HL-60/S4 treated with retinoic acid at 250 ng/mL for 4 days and 3 days (cell line): ENCODE results near the gene NCMAP.

Source experiments
- in situ Hi-C: fragments of 300-500 bp; cut with MboI; formaldehyde crosslinking; loops from 2 replicates; pipeline ENCODE4 v1.7.0; 2022; ENCODE audit warnings: low sequenced_read_pairs

NCMAP gene

GRCh38 chr1:24621121-24621520 lies 65.2 kb downstream of the NCMAP start:
- in situ Hi-C loops = no loop called here

GRCh38 chr1:24622218-24622617 lies 66.3 kb downstream of the NCMAP start:
- in situ Hi-C loops = no loop called here

GRCh38 chr1:24632832-24633175 lies 76.9 kb downstream of the NCMAP start:
- in situ Hi-C loops = no loop called here

- in situ Hi-C loops = no loop called here
Measured at GRCh38 chr1:24635195-24635843, 79.4 kb downstream of the NCMAP start.

GRCh38 chr1:24636661-24637357 lies 80.9 kb downstream of the NCMAP start:
- in situ Hi-C loops = no loop called here

GRCh38 chr1:24639094-24639493 lies 83.2 kb downstream of the NCMAP start:
- in situ Hi-C loops = no loop called here

- in situ Hi-C loops = no loop called here
Measured at GRCh38 chr1:24639881-24640280, 84.0 kb downstream of the NCMAP start.

GRCh38 chr1:24640288-24640687 lies 84.4 kb downstream of the NCMAP start:
- in situ Hi-C loops = no loop called here

GRCh38 chr1:24641646-24642151 lies 85.8 kb downstream of the NCMAP start:
- in situ Hi-C loops = no loop called here

GRCh38 chr1:24642481-24643362 lies 86.8 kb downstream of the NCMAP start, which contains the start of gene SRRM1:
Gene SRRM1, plus strand, starts transcription at chr1:24643302. Its CDS starts 25 bp downstream, at chr1:24643327.
- in situ Hi-C loops = no loop called here

- in situ Hi-C loops = no loop called here
Measured at GRCh38 chr1:24643363-24644099, 87.6 kb downstream of the NCMAP start.

GRCh38 chr1:24644100-24644384 lies 88.2 kb downstream of the NCMAP start:
- in situ Hi-C loops = no loop called here

GRCh38 chr1:24648919-24649318 lies 93.0 kb downstream of the NCMAP start:
- in situ Hi-C loops = no loop called here

- in situ Hi-C loops = no loop called here
Measured at GRCh38 chr1:24652382-24652781, 96.5 kb downstream of the NCMAP start.

- in situ Hi-C loops = no loop called here
Measured at GRCh38 chr1:24654010-24654409, 98.1 kb downstream of the NCMAP start.

GRCh38 chr1:24656046-24656445 lies 100.2 kb downstream of the NCMAP start:
- in situ Hi-C loops = no loop called here

GRCh38 chr1:24657781-24658180 lies 101.9 kb downstream of the NCMAP start:
- in situ Hi-C loops = no loop called here
